GM12878 (cell line): ENCODE results near the gene PRUNE2.

Source experiments
- EZH2 ChIP-seq: IDR thresholded peaks from 2 replicates; pipeline ENCODE4 v1.6.1; 2012; ENCODE audit warnings: low read depth, mild to moderate bottlenecking, control low read depth, inconsistent platforms, low read length, borderline replicate concordance; ENCODE audit not compliant: control insufficient read depth
- HDAC2 ChIP-seq: fragments of 200-600 bp; sonication (generic); IDR thresholded peaks from 2 replicates; pipeline ENCODE4 v1.6.1; 2017
- SIX5 ChIP-seq: IDR thresholded peaks from 2 replicates; pipeline ENCODE4 v1.6.1; 2011; ENCODE audit warnings: mild to moderate bottlenecking, low read depth, low read length, moderate library complexity; ENCODE audit not compliant: severe bottlenecking

DNA sequence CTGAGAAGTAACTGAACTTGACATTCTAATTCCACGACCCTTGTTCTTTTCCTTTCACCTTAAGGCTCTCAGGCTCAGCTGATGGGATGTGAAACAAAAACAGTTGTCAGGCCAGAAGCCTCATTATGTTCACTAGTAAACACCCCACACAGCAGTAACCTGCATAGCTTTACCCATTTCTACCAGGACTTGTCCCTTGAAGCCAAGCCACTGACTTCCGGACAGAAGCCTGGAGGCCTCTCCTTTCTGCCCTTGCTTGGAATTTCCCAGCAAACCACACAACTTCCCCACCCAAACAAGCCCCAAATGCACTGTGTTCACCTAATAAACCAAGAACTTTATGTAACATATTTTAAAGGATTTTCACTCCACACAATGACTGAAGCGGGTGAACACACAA lies 19.6 kb downstream of the PRUNE2 start:
- no peak for TF ChIP-seq SIX5
- no peak for TF ChIP-seq EZH2
- TF ChIP-seq HDAC2, result no peak
